ENCODE measurements around the gene VWA1. TPM values are rescaled to one million over a fixed set of nuclear protein-coding genes. Genes with fewer than 3 reads are reported as not detected.
A peak's percentile ranks its signal among the peaks of the same experiment; 100 is the strongest.
"Not testable (repeated sequence)": the region's sequence is repeated elsewhere in the genome, so short reads cannot be mapped to it uniquely, and the experiment has no call there.

The VWA1 gene
- polyA plus RNA-seq, 2 of the 4 experiments (the other 2 are of a cell fraction), result 4.0 to 5.3 TPM

DNA sequence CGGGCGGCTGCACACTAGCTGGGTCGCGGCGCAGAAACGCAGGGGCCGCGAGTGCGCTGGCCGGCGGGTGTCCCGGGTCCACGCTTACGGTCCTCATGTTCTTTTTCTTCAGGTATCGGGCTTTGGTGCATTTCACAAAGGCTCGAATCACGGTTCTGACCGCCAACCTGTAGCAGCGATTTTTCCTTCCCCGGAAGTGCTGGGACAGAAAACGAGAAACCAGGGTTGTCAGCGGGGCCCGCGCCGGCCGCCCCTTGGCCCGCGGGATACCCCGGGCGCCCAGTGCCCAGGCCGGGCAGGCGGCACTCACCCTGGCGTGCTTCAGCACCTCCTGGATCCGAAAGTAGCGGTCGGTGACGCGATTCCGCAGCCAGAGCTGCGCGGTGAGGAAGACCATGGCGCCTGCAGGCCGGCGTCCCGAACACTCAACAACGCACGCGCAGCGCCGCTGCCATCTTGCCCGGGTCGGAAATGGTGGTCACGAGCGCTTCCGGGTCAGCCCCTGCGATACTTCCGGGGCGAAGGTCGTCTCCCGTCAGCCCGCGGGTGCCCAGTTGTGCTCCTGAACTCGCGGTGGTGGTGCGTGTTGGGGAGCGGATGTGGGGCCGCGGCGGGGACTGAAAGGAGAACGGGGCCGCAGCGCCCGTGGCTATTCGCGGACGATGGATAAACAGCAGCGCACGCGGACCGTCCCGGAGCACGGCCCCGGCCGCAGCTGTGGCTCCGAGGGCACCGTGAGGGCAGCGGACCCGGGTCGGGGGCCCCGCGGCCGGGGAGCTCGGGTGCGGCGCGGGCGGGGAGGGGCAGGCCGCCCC lies 28.5 kb upstream of the VWA1 start, which contains the start of gene MRPL20 (continued):
- TF ChIP-seq, protein P1, sequence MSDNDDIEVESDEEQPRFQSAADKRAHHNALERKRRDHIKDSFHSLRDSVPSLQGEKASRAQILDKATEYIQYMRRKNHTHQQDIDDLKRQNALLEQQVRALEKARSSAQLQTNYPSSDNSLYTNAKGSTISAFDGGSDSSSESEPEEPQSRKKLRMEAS (IDR thresholded peaks at IDR 0.05), result peak; percentile 94
- peak; percentile 55; the same call in 1 of the 2 replicates for TF ChIP-seq PBX3 (IDR thresholded peaks at IDR 0.05)
- TF ChIP-seq PHF8 (IDR thresholded peaks at IDR 0.05; ENCODE audit: borderline replicate concordance, low read depth), result peak; percentile 69; the same call in 1 of the 2 replicates
- TF ChIP-seq FOSL2 (IDR thresholded peaks at IDR 0.05), result no peak
- no peak for TF ChIP-seq FOSL2 (CRISPR knock-in tag; IDR thresholded peaks at IDR 0.05)
- peak; percentile 76 for TF ChIP-seq POLR2A (IDR thresholded peaks at IDR 0.05; ENCODE audit: low read length)
- TF ChIP-seq NPAS2 (CRISPR knock-in tag; IDR thresholded peaks at IDR 0.05; ENCODE audit: borderline replicate concordance), result no peak
- TF ChIP-seq, protein P2, sequence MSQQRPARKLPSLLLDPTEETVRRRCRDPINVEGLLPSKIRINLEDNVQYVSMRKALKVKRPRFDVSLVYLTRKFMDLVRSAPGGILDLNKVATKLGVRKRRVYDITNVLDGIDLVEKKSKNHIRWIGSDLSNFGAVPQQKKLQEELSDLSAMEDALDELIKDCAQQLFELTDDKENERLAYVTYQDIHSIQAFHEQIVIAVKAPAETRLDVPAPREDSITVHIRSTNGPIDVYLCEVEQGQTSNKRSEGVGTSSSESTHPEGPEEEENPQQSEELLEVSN (IDR thresholded peaks at IDR 0.05; ENCODE audit: borderline replicate concordance, low read depth), result no peak

- peak; percentile 54 to 66 for ATAC-seq
- Histone ChIP-seq H3K4me1 (peaks cover 22% of the 10 kb centered on the region), H3K4me2 (peak overlapping the region; percentile 93), H3K4me3 (peak overlapping the region; percentile 69), H3K9me3 (no peaks in the 10 kb centered on the region), H3K27ac (peak overlapping the region; percentile 88 to 100)
- 14% methylated on average over 36 of the region's 41 CpGs for WGBS (ENCODE audit: missing lambda C conversion rate)
- ChIA-PET POLR2A (interaction anchor here (0.6 to 2.3 kb wide), 6 partner anchors 9 to 416 kb away, joined by 3 to 12 read pairs (median 4); partner anchors contain the start of genes AURKAIP1 and CCNL2), CTCF (interaction anchor here (0.5 to 3.8 kb wide), 4 partner anchors 34 to 496 kb away, joined by 3 to 21 read pairs (median 7); no protein-coding TSS in a partner anchor)
- TF ChIP-seq, protein P3, sequence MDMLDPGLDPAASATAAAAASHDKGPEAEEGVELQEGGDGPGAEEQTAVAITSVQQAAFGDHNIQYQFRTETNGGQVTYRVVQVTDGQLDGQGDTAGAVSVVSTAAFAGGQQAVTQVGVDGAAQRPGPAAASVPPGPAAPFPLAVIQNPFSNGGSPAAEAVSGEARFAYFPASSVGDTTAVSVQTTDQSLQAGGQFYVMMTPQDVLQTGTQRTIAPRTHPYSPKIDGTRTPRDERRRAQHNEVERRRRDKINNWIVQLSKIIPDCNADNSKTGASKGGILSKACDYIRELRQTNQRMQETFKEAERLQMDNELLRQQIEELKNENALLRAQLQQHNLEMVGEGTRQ (IDR thresholded peaks at IDR 0.05), result no peak
- TF ChIP-seq CBX2 (IDR thresholded peaks at IDR 0.05; ENCODE audit: borderline replicate concordance, low read depth), result no peak
- TF ChIP-seq NPAS2 (CRISPR knock-in tag; IDR thresholded peaks at IDR 0.05; ENCODE audit: borderline replicate concordance), result no peak
- TF ChIP-seq RCOR1 (IDR thresholded peaks at IDR 0.05; ENCODE audit: low read depth, low read length), result no peak
- TF ChIP-seq POLR2AphosphoS2 (conservative IDR thresholded peaks at IDR 0.05; ENCODE audit: low read length), result no peak
- no peak for TF ChIP-seq TFCP2L1 (CRISPR knock-in tag; IDR thresholded peaks at IDR 0.05)
- TF ChIP-seq RFX5 (IDR thresholded peaks at IDR 0.05), result no peak
- TF ChIP-seq EP300 (IDR thresholded peaks at IDR 0.05), result no peak
- FAIRE-seq, result no peak
- DNase-seq (ENCODE audit: low read depth in 1 of 2, low spot score in 1 of 2), result peak in 1 of 2 experiments; percentile 42
Measured at GRCh38 chr1:1407636-1408318, 27.7 kb upstream of the VWA1 start.

- POLR2A ChIA-PET, result interaction anchor here (1.1 kb wide), 1 partner anchor 11 kb away, joined by 3 read pairs; the partner anchor contains the start of gene CCNL2
- peaks cover 22% of the 10 kb centered on the region for H3K4me1 ChIP-seq
- 78% methylated on average over 8 of the region's 8 CpGs for WGBS (ENCODE audit: missing lambda C conversion rate)
- CTCF ChIA-PET, result interaction anchor here (1.8 kb wide), 1 partner anchor 95 kb away, joined by 5 read pairs; no protein-coding TSS in a partner anchor
- not testable (repeated sequence) for H3K27ac ChIP-seq; DNase-seq (ENCODE audit: low read depth in 1 of 2, low spot score in 1 of 2); ATAC-seq; H3K4me2 ChIP-seq; FAIRE-seq; H3K9me3 ChIP-seq; H3K4me3 ChIP-seq
Measured at GRCh38 chr1:1410238-1410637, 25.3 kb upstream of the VWA1 start.

DNA sequence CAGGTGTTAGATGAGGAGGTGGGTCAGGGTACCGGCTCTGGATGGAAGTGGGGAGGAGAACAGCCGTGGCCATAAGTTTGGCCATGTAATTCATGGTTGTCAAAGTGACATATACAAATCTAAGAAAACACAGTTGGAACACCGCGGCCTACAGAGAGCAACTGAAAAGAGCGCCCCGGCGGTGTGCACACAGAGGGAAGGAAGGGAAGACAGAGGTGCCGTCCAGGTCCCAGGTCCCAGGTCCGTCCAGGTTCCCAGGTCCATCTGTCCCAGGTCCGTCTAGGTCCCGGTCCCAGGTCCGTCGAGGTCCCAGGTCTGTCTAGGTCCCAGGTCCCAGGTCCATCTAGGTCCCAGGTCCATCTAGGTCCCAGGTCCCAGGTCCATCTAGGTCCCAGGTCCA lies 23.9 kb upstream of the VWA1 start:
- 94% methylated on average over 11 of the region's 13 CpGs for WGBS (ENCODE audit: missing lambda C conversion rate)
- Histone ChIP-seq H3K4me1 (peaks cover 14% of the 10 kb centered on the region), H3K4me2 (no peak overlapping the region), H3K9me3 (no peaks in the 10 kb centered on the region), H3K27ac (no peak overlapping the region), H3K4me3 (no peak overlapping the region)
- ChIA-PET POLR2A (no interaction called here), CTCF (no interaction called here)
- no peak for TF ChIP-seq FOSB (CRISPR knock-in tag; IDR thresholded peaks at IDR 0.05)
- no peak for ATAC-seq
- FAIRE-seq, result no peak
- no peak for DNase-seq (ENCODE audit: low read depth in 1 of 2, low spot score in 1 of 2)

DNA sequence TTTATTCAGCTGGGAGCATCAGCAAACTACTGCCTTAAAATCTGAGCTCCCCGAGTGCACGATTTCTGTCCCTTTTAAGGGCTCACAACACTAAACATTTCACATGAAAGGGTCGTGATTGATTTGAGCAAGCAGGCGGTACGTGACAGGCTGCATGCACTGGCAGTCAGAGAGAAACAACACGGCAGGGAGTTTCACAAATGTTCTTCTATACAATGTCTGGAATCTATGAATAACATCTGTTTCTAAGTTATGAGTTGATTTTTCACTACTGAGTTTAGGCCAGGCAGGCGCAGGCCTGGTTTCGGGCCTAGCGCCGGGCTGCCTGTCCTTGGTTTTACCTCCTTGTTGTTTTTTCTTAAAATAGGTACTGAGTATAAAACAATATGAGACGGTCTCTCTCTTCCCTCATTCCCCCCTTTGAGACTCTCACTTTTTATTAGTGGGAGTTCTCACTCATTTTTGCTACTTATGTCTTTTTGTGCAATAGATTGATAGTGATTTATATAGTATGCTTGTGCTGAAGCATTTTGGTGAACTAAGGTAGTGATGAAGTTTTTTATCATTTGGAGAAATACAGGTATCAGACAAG lies 23.1 kb upstream of the VWA1 start:
- CTCF ChIA-PET, result interaction anchor here (1.7 to 1.8 kb wide), 2 partner anchors 28 to 93 kb away, joined by 5 to 7 read pairs; no protein-coding TSS in a partner anchor
- DNase-seq (ENCODE audit: low read depth in 1 of 2, low spot score in 1 of 2); ATAC-seq; H3K4me2 ChIP-seq; FAIRE-seq; POLR2A ChIA-PET; H3K9me3 ChIP-seq; H3K4me3 ChIP-seq; H3K27ac ChIP-seq: not testable (repeated sequence)
- 89% methylated on average over 11 of the region's 11 CpGs for WGBS (ENCODE audit: missing lambda C conversion rate)
- H3K4me1 ChIP-seq, result peaks cover 14% of the 10 kb centered on the region
